Spleen (tissue), 13 donors: ENCODE measurements around the gene C10orf88. TPM values are rescaled to one million over a fixed set of nuclear protein-coding genes. Genes with fewer than 3 reads are reported as not detected.

Experiments used
- DNase-seq: peaks from one replicate; pipeline ENCODE4 v3.0.0-alpha.2; 2020
- H3K27ac ChIP-seq, 8 donors: fragments of 200-600 bp; sonication (generic) in 7 of 8; 1 replicate in 4 of 8; 2 replicates in 4 of 8; pipeline versions ENCODE4 v1.5.0 to v1.8.0; 2016 to 2021; ENCODE audit warnings: inconsistent platforms in 4 of 8, mild to moderate bottlenecking in 4 of 8, moderate library complexity in 1 of 8
- H3K27me3 ChIP-seq, 7 donors: fragments of 200-600 bp; sonication (generic) in 6 of 7; replicated peaks in 1 of 7; 1 replicate in 4 of 7; 2 replicates in 3 of 7; pipeline versions ENCODE4 v1.5.0 to v1.8.0; 2016 to 2021; ENCODE audit warnings: inconsistent platforms in 3 of 7, mild to moderate bottlenecking in 1 of 7
- H3K36me3 ChIP-seq, 6 donors: fragments of 200-600 bp; sonication (generic) in 5 of 6; 1 replicate in 4 of 6; 2 replicates in 2 of 6; pipeline versions ENCODE4 v1.5.0 to v1.8.0; 2016 to 2021; ENCODE audit warnings: inconsistent platforms in 2 of 6
- H3K4me1 ChIP-seq, 6 donors: fragments of 200-600 bp; sonication (generic) in 5 of 6; 1 replicate in 3 of 6; 2 replicates in 3 of 6; pipeline versions ENCODE4 v1.5.0 to v1.8.0; 2016 to 2021; ENCODE audit warnings: inconsistent platforms in 3 of 6
- H3K4me3 ChIP-seq, 8 donors: fragments of 200-600 bp; sonication (generic) in 7 of 8; 1 replicate in 4 of 8; 2 replicates in 4 of 8; pipeline versions ENCODE4 v1.5.0 to v1.8.0; 2016 to 2021; ENCODE audit warnings: inconsistent platforms in 4 of 8, mild to moderate bottlenecking in 4 of 8, moderate library complexity in 2 of 8
- H3K9me3 ChIP-seq, 8 donors: fragments of 200-600 bp; sonication (generic) in 7 of 8; 1 replicate in 4 of 8; 2 replicates in 4 of 8; pipeline versions ENCODE4 v1.5.0 to v1.8.0; 2016 to 2021; ENCODE audit warnings: inconsistent platforms in 4 of 8
- CTCF ChIP-seq, 11 experiments: fragments of 200-600 bp in 7 of 11; fragments of 450-650 bp in 4 of 11; sonication (generic) in 4 of 11; IDR thresholded peaks in 8 of 11; conservative IDR thresholded peaks in 3 of 11; 1 replicate in 7 of 11; 2 replicates in 4 of 11; pipeline versions ENCODE4 v1.4.0 to v1.8.0; 2016 to 2021; ENCODE audit warnings: antibody characterized with exemption in 11 of 11, inconsistent platforms in 4 of 11, mild to moderate bottlenecking in 1 of 11
- POLR2A ChIP-seq, 3 donors: fragments of 450-650 bp; IDR thresholded peaks; one replicate each; pipeline ENCODE4 v1.5.1; 2017; ENCODE audit warnings: antibody characterized with exemption in 3 of 3, mild to moderate bottlenecking in 1 of 3
- POLR2AphosphoS5 ChIP-seq, 3 donors: sonication (generic); formaldehyde crosslinking; IDR thresholded peaks; one replicate each; pipeline ENCODE4 v1.5.1; 2017; ENCODE audit warnings: antibody characterized with exemption in 3 of 3
- WGBS, 5 donors: extraction: QIAGEN DNeasy Blood & Tissue Kit in 3 of 5; methylation state at CpG; one replicate each; pipeline versions ENCODE4 v1.1.5 to v1.1.7; 2013 to 2018; 5-methylcytosine and 5-hydroxymethylcytosine counted together
- intact Hi-C: fragments of 100-400 bp; cut with DNase I; formaldehyde crosslinking; loops from one replicate; pipeline ENCODE4 v1.15.0; 2023; ENCODE audit warnings: low total_unique reads
- long read RNA-seq, 2 donors: transcript quantifications; one replicate each; lab custom pipeline, GENCODE V29; 2026
- polyA plus RNA-seq, 3 donors: library from polyadenylated mRNA; stranded (reverse); fragments of 200-250 nt; gene quantifications; one replicate each; pipeline ENCODE4 v1.2.1, GENCODE V29; 2013
- total RNA-seq, 7 donors: library from RNA; depleted of rRNA in 3 of 7; stranded (reverse); fragments of >200 nt in 3 of 7; fragmentation: NEBNext Ultra II Directional in 4 of 7; extraction: Animal tissue kit (Norgen Biotek cat#: 25700) in 4 of 7; gene quantifications; one replicate each; pipeline versions ENCODE4 v1.1.0 to v1.2.1, GENCODE V29; 2016 to 2021
- donor health status: healthy with polysubstance abuse.
- donor health status: DM: no; HTN: no; CAD: no; lungs with moderate emphysema.
- donor health status: DM: no; HTN: no; CAD: no.
- donor health status: Bipolar disorder and iron deficiency.
- donor health status: healthy.
- donor health status: DM: no; HTN: no; CAD: no.
- donor health status: DM: yes; HTN: yes; CAD: no.

Gene C10orf88
- 10 to 100 TPM in 1 of 7 donors, 1 to 10 TPM in 6; 6.6 to 10.2 (median 8.8) TPM for total RNA-seq
- polyA plus RNA-seq, result 1 to 10 TPM; 4.7 to 6.4 (median 6.3) TPM
- long read RNA-seq, donor 1, partial matches to known transcripts, result 0 of 6 reads
- long read RNA-seq, donor 1, other reads (novel, unspliced or antisense), result 0 of 6 reads
- long read RNA-seq, donor 2, partial matches to known transcripts, result 0 of 3 reads
- long read RNA-seq, donor 2, other reads (novel, unspliced or antisense), result 0 of 3 reads

GRCh38 chr10:122953902-122954730 lies at the start of gene C10orf88:
Gene C10orf88, minus strand, starts transcription at chr10:122954227. Its CDS starts 49 bp downstream, at chr10:122954178.
- DNase-seq, result peak; percentile 98
- peaks cover 11 to 38% (median 28%) of the 10 kb centered on the region in 6 donors for H3K4me1 ChIP-seq
- H3K36me3 ChIP-seq, result peaks cover 0 to 13% (median 2%) of the 10 kb centered on the region in 6 donors
- 5 to 27% (median 7%) methylated on average over 10 to 77 of the region's 77 CpGs for WGBS, 5 donors
- intact Hi-C loops, result loop anchor here (10.0 kb wide), 1 partner anchor 201 kb away; the partner anchor contains the start of gene BUB3
- peak within 1 kb of the TSS; percentile 68 to 93 (median 72) for H3K4me3 ChIP-seq
- TF ChIP-seq CTCF (IDR thresholded peaks at IDR 0.05 in 8 of 11, conservative IDR thresholded peaks at IDR 0.05 in 3 of 11) (peak in 2 of 11 experiments; percentile 16 to 28), POLR2AphosphoS5 (IDR thresholded peaks at IDR 0.05) (peak; percentile 87 to 88 (median 88)), POLR2A (IDR thresholded peaks at IDR 0.05) (no peak)
- H3K27ac ChIP-seq, result peak within 1 kb of the TSS; percentile 48 to 91 (median 82)
- no peaks in the 10 kb centered on the region for H3K27me3 ChIP-seq
- H3K9me3 ChIP-seq, result peaks cover 0 to 7% (median 2%) of the 10 kb centered on the region in 8 donors

GRCh38 chr10:123001370-123001769 lies 47.3 kb upstream of the C10orf88 start:
- Histone ChIP-seq H3K9me3 (no peaks in the 10 kb centered on the region), H3K27ac (no peak overlapping the region), H3K36me3 (peaks cover 0 to 43% (median 15%) of the 10 kb centered on the region in 6 donors), H3K4me1 (peaks cover 0 to 73% (median 39%) of the 10 kb centered on the region in 6 donors), H3K4me3 (no peak overlapping the region), H3K27me3 (no peaks in the 10 kb centered on the region)
- 95 to 100% (median 99%) methylated on average over 2 of the region's 2 CpGs for WGBS, 5 donors
- intact Hi-C loops, result no loop called here
- TF ChIP-seq CTCF (IDR thresholded peaks at IDR 0.05 in 8 of 11, conservative IDR thresholded peaks at IDR 0.05 in 3 of 11), result no peak
- DNase-seq, result no peak

- intact Hi-C loops, result no loop called here
- Histone ChIP-seq H3K27ac (no peak overlapping the region), H3K27me3 (no peaks in the 10 kb centered on the region), H3K4me1 (peaks cover 0 to 61% (median 28%) of the 10 kb centered on the region in 6 donors), H3K36me3 (peaks cover 0 to 44% (median 28%) of the 10 kb centered on the region in 6 donors), H3K4me3 (no peak overlapping the region), H3K9me3 (no peaks in the 10 kb centered on the region)
- TF ChIP-seq POLR2AphosphoS5 (IDR thresholded peaks at IDR 0.05) (no peak), POLR2A (IDR thresholded peaks at IDR 0.05) (no peak), CTCF (IDR thresholded peaks at IDR 0.05 in 8 of 11, conservative IDR thresholded peaks at IDR 0.05 in 3 of 11) (no peak)
- DNase-seq, result no peak
- WGBS, 5 donors, result 81 to 86% (median 85%) methylated on average over 3 of the region's 3 CpGs
Measured at GRCh38 chr10:123000155-123000554, 46.1 kb upstream of the C10orf88 start.

GRCh38 chr10:122999347-122999746 lies 45.3 kb upstream of the C10orf88 start:
- intact Hi-C loops, result no loop called here

More at GRCh38 chr10:122999347-122999746, 45.3 kb upstream of the C10orf88 start:
- no peak for TF ChIP-seq POLR2A (IDR thresholded peaks at IDR 0.05)
- TF ChIP-seq CTCF (IDR thresholded peaks at IDR 0.05 in 8 of 11, conservative IDR thresholded peaks at IDR 0.05 in 3 of 11), result no peak
- TF ChIP-seq POLR2AphosphoS5 (IDR thresholded peaks at IDR 0.05), result no peak
- Histone ChIP-seq H3K36me3 (peaks cover 0 to 52% (median 33%) of the 10 kb centered on the region in 6 donors), H3K4me3 (no peak overlapping the region), H3K9me3 (no peaks in the 10 kb centered on the region), H3K27ac (no peak overlapping the region), H3K4me1 (peaks cover 0 to 53% (median 20%) of the 10 kb centered on the region in 6 donors), H3K27me3 (no peaks in the 10 kb centered on the region)
- DNase-seq, result no peak
- WGBS, 5 donors, result 71 to 78% (median 73%) methylated on average over 3 of the region's 3 CpGs
